ENCODE measurements around the gene DAW1. TPM values are rescaled to one million over a fixed set of nuclear protein-coding genes. Genes with fewer than 3 reads are reported as not detected.
A peak's percentile ranks its signal among the peaks of the same experiment; 100 is the strongest.

The DAW1 gene
- total RNA-seq, 1 experiment from 2014 or later, result 0.20 TPM

DNA sequence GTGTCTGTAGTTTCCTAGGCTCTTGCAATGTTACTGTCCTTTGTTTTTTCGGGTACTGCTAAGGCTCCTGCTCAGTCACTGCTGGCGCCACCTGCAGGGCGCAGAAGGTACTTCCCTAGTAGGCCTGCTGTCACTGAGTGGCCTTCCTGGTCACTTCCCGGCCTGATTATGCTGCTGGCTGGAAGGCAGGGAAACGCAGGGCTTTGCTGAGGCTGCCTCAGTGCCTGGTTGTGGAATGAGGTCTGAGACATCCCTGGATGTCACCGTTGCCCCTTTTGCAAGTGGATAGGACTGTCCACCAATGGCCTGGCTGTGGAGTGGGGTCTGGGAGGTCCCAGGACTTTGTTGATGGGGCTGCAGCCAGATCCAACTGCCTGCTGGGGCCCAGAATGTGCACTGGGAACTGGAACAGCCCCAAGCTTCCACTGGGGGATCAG, 13.1 kb downstream of the DAW1 start:
- no peaks in the 10 kb centered on the region for H3K9me2 ChIP-seq (ENCODE audit: insufficient read depth)
- ChIA-PET CTCF (no interaction called here), POLR2A (no interaction called here), RAD21 (ENCODE audit: low non-redundant PET in 1 of 2, low total read pairs in 2 of 2, uncharacterized antibody in 2 of 2, unreplicated experiment in 2 of 2) (no interaction called here)
- no peaks in the 10 kb centered on the region for H3K36me3 ChIP-seq (ENCODE audit: control insufficient read depth in 1 of 2, insufficient read depth in 2 of 2, low read length in 2 of 2)
- H4K20me1 ChIP-seq (ENCODE audit: insufficient read depth), result no peaks in the 10 kb centered on the region
- no peak overlapping the region for H3K4me3 ChIP-seq (replicated peaks in 1 of 2; ENCODE audit: low read depth in 1 of 2, low read length in 2 of 2)
- ATAC-seq (peak; percentile 98), DNase-seq (ENCODE audit: low read depth, low spot score) (peak; percentile 73)
- H3K9me3 ChIP-seq (ENCODE audit: control insufficient read depth in 1 of 2, insufficient read depth in 1 of 2, low read depth in 1 of 2, low read length in 2 of 2), result no peaks in the 10 kb centered on the region
- no TSS peak for BruUV-seq (replicated peaks)
- no peaks in the 10 kb centered on the region for H3K79me2 ChIP-seq (ENCODE audit: insufficient read depth, low read length)
- H3K4me2 ChIP-seq (ENCODE audit: low read length), result peak overlapping the region; percentile 29
- intact Hi-C loops (cut with micrococcal nuclease), result loop anchor here (1.0 to 10.0 kb wide), 6 partner anchors 66 to 478 kb away; partner anchors contain the start of gene SCYGR8
- H3K27ac ChIP-seq (ENCODE audit: low read depth, low read length), result no peak overlapping the region; the same call in 1 of the 2 replicates
- H3K27me3 ChIP-seq (ENCODE audit: insufficient read depth, low read length), result no peaks in the 10 kb centered on the region
- peaks cover 3 to 15% of the 10 kb centered on the region in 2 experiments; a peak in 2 of 4 replicates for H3K4me1 ChIP-seq (ENCODE audit: control insufficient read depth in 1 of 2, insufficient read depth in 2 of 2, low read length in 2 of 2)
- H3K9ac ChIP-seq (ENCODE audit: low read length), result no peak overlapping the region
- TF ChIP-seq POLR2A (IDR thresholded peaks at IDR 0.05; ENCODE audit: borderline replicate concordance, extremely low read depth, insufficient read depth, insufficient read length) (no peak), CEBPB (IDR thresholded peaks at IDR 0.05; ENCODE audit: low read depth) (no peak), CBX3 (IDR thresholded peaks at IDR 0.05; ENCODE audit: low read depth) (peak; percentile 93), YY1 (IDR thresholded peaks at IDR 0.05; ENCODE audit: extremely low read depth, insufficient replicate concordance, low read depth, low read length) (peak; percentile 68), ZBTB33 (IDR thresholded peaks at IDR 0.05; ENCODE audit: extremely low read depth, insufficient replicate concordance, low read length) (no peak), JUND (IDR thresholded peaks at IDR 0.05) (no peak), RAD21 (IDR thresholded peaks at IDR 0.05; ENCODE audit: low read depth) (peak; percentile 78), ZNF274 (IDR thresholded peaks at IDR 0.05; ENCODE audit: low read depth, low read length) (no peak)
- TF ChIP-seq, protein P1, sequence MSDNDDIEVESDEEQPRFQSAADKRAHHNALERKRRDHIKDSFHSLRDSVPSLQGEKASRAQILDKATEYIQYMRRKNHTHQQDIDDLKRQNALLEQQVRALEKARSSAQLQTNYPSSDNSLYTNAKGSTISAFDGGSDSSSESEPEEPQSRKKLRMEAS (IDR thresholded peaks at IDR 0.05), result peak; percentile 42; the same call in 1 of the 2 replicates
- TF ChIP-seq, protein P2, sequence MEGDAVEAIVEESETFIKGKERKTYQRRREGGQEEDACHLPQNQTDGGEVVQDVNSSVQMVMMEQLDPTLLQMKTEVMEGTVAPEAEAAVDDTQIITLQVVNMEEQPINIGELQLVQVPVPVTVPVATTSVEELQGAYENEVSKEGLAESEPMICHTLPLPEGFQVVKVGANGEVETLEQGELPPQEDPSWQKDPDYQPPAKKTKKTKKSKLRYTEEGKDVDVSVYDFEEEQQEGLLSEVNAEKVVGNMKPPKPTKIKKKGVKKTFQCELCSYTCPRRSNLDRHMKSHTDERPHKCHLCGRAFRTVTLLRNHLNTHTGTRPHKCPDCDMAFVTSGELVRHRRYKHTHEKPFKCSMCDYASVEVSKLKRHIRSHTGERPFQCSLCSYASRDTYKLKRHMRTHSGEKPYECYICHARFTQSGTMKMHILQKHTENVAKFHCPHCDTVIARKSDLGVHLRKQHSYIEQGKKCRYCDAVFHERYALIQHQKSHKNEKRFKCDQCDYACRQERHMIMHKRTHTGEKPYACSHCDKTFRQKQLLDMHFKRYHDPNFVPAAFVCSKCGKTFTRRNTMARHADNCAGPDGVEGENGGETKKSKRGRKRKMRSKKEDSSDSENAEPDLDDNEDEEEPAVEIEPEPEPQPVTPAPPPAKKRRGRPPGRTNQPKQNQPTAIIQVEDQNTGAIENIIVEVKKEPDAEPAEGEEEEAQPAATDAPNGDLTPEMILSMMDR (IDR thresholded peaks at IDR 0.05 in 2 of 3, conservative IDR thresholded peaks at IDR 0.05 in 1 of 3; ENCODE audit: borderline replicate concordance in 1 of 3, insufficient read depth in 1 of 3, low read depth in 2 of 3, low read length in 2 of 3), result peak; percentile 92 to 97 (median 95)
- peak overlapping the region; percentile 89 for H2AFZ ChIP-seq (ENCODE audit: low read depth, low read length, poor library complexity, severe bottlenecking)
